Measurements from ENCODE around the gene ALOX12. TPM values are rescaled to one million over a fixed set of nuclear protein-coding genes. Genes with fewer than 3 reads are reported as not detected.

The ALOX12 gene
- polyA plus RNA-seq, 1 donor (not counting 4 experiments of a cell fraction or from before 2014, with no cell fraction given): 0.35 TPM

DNA sequence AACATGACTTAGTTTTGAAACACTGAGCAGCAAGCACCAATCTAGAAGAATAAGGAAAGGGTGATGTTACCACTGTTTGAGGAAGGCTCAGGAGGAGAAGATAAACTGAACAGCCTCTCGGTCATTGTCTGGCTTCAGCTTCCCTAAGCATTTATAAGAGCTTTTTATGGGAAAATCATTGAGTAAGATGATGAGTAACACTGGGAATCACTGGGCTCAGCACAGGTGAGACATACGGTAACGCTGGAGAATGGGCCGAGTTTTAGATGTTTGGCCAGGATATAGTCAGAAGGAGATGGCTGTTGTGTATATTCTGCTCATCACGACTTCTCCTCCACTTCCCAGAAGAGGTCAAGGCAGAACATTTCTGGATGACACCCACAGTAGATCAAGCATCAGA lies 42.2 kb upstream of the ALOX12 start:
- H3K27me3 ChIP-seq (ENCODE audit: control insufficient read depth, extremely low read depth, insufficient read depth, low read length): no peaks in the 10 kb centered on the region
- H2AFZ ChIP-seq (ENCODE audit: control insufficient read depth, low read length): no peak overlapping the region
- H3K4me2 ChIP-seq (ENCODE audit: control insufficient read depth, extremely low read depth, insufficient read depth, low read depth, low read length): no peak overlapping the region
- no peaks in the 10 kb centered on the region for H3K4me1 ChIP-seq (ENCODE audit: control insufficient read depth, extremely low read depth, insufficient read depth, low read length)
- no peaks in the 10 kb centered on the region for H3K79me2 ChIP-seq (ENCODE audit: control insufficient read depth, insufficient read depth, low read length)
- H3K9me3 ChIP-seq (ENCODE audit: control insufficient read depth, low read depth, low read length): no peaks in the 10 kb centered on the region
- dilution Hi-C loops (cut with MboI; ENCODE audit: extremely low pct_ligation_motif_present, low sequenced_read_pairs): no loop called here
- no peaks in the 10 kb centered on the region for H3K9me1 ChIP-seq (ENCODE audit: control insufficient read depth, extremely low read depth, insufficient read depth, low read length)
- H3K4me3 ChIP-seq (ENCODE audit: control insufficient read depth in 2 of 3, extremely low read depth in 1 of 3, insufficient read depth in 2 of 3, low read depth in 1 of 3, low read length in 3 of 3): no peak overlapping the region
- no peaks in the 10 kb centered on the region for H3K36me3 ChIP-seq (ENCODE audit: control insufficient read depth in 2 of 2, extremely low read depth in 1 of 2, insufficient read depth in 2 of 2, low read length in 2 of 2)
- no peak overlapping the region for H3K9ac ChIP-seq (ENCODE audit: control insufficient read depth, extremely low read depth, insufficient read depth, low read length)
- no peaks in the 10 kb centered on the region for H4K20me1 ChIP-seq (ENCODE audit: control insufficient read depth, extremely low read depth, insufficient read depth, low read length)
- no peak for TF ChIP-seq EZH2 (IDR thresholded peaks at IDR 0.05; ENCODE audit: low read length)
- TF ChIP-seq, protein P1, sequence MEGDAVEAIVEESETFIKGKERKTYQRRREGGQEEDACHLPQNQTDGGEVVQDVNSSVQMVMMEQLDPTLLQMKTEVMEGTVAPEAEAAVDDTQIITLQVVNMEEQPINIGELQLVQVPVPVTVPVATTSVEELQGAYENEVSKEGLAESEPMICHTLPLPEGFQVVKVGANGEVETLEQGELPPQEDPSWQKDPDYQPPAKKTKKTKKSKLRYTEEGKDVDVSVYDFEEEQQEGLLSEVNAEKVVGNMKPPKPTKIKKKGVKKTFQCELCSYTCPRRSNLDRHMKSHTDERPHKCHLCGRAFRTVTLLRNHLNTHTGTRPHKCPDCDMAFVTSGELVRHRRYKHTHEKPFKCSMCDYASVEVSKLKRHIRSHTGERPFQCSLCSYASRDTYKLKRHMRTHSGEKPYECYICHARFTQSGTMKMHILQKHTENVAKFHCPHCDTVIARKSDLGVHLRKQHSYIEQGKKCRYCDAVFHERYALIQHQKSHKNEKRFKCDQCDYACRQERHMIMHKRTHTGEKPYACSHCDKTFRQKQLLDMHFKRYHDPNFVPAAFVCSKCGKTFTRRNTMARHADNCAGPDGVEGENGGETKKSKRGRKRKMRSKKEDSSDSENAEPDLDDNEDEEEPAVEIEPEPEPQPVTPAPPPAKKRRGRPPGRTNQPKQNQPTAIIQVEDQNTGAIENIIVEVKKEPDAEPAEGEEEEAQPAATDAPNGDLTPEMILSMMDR (optimal IDR thresholded peaks at IDR 0.05 in 1 of 3, IDR thresholded peaks at IDR 0.05 in 1 of 3, conservative IDR thresholded peaks at IDR 0.05 in 1 of 3; ENCODE audit: extremely low read depth in 1 of 3, insufficient read depth in 2 of 3, low read length in 3 of 3): no peak
- no peak for FAIRE-seq
- DNase-seq (ENCODE audit: low read depth, low spot score): no peak
- H3K27ac ChIP-seq (ENCODE audit: control insufficient read depth, insufficient read depth, low read length): no peak overlapping the region

DNA sequence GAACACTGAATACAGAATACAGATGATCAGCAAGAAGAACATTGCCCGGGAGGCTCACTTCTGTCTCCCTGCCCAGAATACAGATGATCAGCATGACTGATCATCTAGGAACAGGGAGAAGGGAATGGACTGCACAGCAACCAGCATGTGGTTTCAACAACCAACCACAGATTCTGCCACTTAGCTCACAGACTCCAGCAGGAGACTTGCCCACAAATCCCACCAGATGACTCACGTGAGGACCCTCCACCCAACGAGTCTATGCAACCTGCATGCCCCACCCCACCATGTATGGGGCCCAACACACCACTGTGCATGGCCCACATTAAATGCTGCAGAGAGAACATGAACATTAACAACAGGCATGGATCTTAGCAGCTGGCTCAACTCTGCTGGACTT lies 36.1 kb upstream of the ALOX12 start:
- no peak overlapping the region for H2AFZ ChIP-seq (ENCODE audit: control insufficient read depth, low read length)
- H3K4me1 ChIP-seq (ENCODE audit: control insufficient read depth, extremely low read depth, insufficient read depth, low read length): no peaks in the 10 kb centered on the region
- no peaks in the 10 kb centered on the region for H3K36me3 ChIP-seq (ENCODE audit: control insufficient read depth in 2 of 2, extremely low read depth in 1 of 2, insufficient read depth in 2 of 2, low read length in 2 of 2)
- no peaks in the 10 kb centered on the region for H3K9me3 ChIP-seq (ENCODE audit: control insufficient read depth, low read depth, low read length)
- no peak for TF ChIP-seq EZH2 (IDR thresholded peaks at IDR 0.05; ENCODE audit: low read length)
- H4K20me1 ChIP-seq (ENCODE audit: control insufficient read depth, extremely low read depth, insufficient read depth, low read length): no peaks in the 10 kb centered on the region
- peaks cover 3% of the 10 kb centered on the region for H3K27me3 ChIP-seq (ENCODE audit: control insufficient read depth, extremely low read depth, insufficient read depth, low read length)
- DNase-seq (ENCODE audit: low read depth, low spot score) (no peak), FAIRE-seq (no peak)
- H3K9ac ChIP-seq (ENCODE audit: control insufficient read depth, extremely low read depth, insufficient read depth, low read length): no peak overlapping the region
- dilution Hi-C loops (cut with MboI; ENCODE audit: extremely low pct_ligation_motif_present, low sequenced_read_pairs): no loop called here
- no peak overlapping the region for H3K4me2 ChIP-seq (ENCODE audit: control insufficient read depth, extremely low read depth, insufficient read depth, low read depth, low read length)
- no peak overlapping the region for H3K4me3 ChIP-seq (ENCODE audit: control insufficient read depth in 2 of 3, extremely low read depth in 1 of 3, insufficient read depth in 2 of 3, low read depth in 1 of 3, low read length in 3 of 3)
- H3K79me2 ChIP-seq (ENCODE audit: control insufficient read depth, insufficient read depth, low read length): no peaks in the 10 kb centered on the region
- H3K27ac ChIP-seq (ENCODE audit: control insufficient read depth, insufficient read depth, low read length): no peak overlapping the region
- no peaks in the 10 kb centered on the region for H3K9me1 ChIP-seq (ENCODE audit: control insufficient read depth, extremely low read depth, insufficient read depth, low read length)

DNA sequence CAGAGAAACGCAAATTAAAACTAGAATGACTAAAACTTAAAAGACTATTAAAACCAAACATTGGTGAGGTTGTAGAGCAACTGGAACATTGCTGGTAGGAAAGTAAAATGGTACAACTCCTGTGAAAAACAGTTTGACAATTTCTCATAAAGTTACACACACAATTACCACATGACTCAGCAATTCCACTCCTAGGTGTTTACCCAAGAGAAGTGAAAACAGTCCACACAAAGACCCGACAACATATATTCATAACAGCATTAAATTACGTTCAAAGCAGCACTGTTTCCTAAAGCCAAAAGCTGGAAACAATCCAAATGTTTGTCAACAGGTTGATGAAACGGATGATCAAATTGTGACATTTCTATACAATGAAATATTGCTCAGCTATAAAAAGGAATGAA lies 26.5 kb upstream of the ALOX12 start:
- H3K4me1 ChIP-seq (ENCODE audit: control insufficient read depth, extremely low read depth, insufficient read depth, low read length): no peaks in the 10 kb centered on the region
- DNase-seq (ENCODE audit: low read depth, low spot score) (no peak), FAIRE-seq (no peak)
- no peak overlapping the region for H3K4me2 ChIP-seq (ENCODE audit: control insufficient read depth, extremely low read depth, insufficient read depth, low read depth, low read length)
- no peaks in the 10 kb centered on the region for H3K79me2 ChIP-seq (ENCODE audit: control insufficient read depth, insufficient read depth, low read length)
- H3K9me1 ChIP-seq (ENCODE audit: control insufficient read depth, extremely low read depth, insufficient read depth, low read length): no peaks in the 10 kb centered on the region
- dilution Hi-C loops (cut with MboI; ENCODE audit: extremely low pct_ligation_motif_present, low sequenced_read_pairs): no loop called here
- H3K9me3 ChIP-seq (ENCODE audit: control insufficient read depth, low read depth, low read length): no peaks in the 10 kb centered on the region
- no peak overlapping the region for H3K4me3 ChIP-seq (ENCODE audit: control insufficient read depth in 2 of 3, extremely low read depth in 1 of 3, insufficient read depth in 2 of 3, low read depth in 1 of 3, low read length in 3 of 3)
- no peaks in the 10 kb centered on the region for H3K36me3 ChIP-seq (ENCODE audit: control insufficient read depth in 2 of 2, extremely low read depth in 1 of 2, insufficient read depth in 2 of 2, low read length in 2 of 2)
- H2AFZ ChIP-seq (ENCODE audit: control insufficient read depth, low read length): no peak overlapping the region
- no peaks in the 10 kb centered on the region for H3K27me3 ChIP-seq (ENCODE audit: control insufficient read depth, extremely low read depth, insufficient read depth, low read length)
- H4K20me1 ChIP-seq (ENCODE audit: control insufficient read depth, extremely low read depth, insufficient read depth, low read length): no peaks in the 10 kb centered on the region
- no peak overlapping the region for H3K27ac ChIP-seq (ENCODE audit: control insufficient read depth, insufficient read depth, low read length)
- H3K9ac ChIP-seq (ENCODE audit: control insufficient read depth, extremely low read depth, insufficient read depth, low read length): no peak overlapping the region
- TF ChIP-seq EZH2 (IDR thresholded peaks at IDR 0.05; ENCODE audit: low read length): no peak
- TF ChIP-seq, protein P1 (optimal IDR thresholded peaks at IDR 0.05 in 1 of 3, IDR thresholded peaks at IDR 0.05 in 1 of 3, conservative IDR thresholded peaks at IDR 0.05 in 1 of 3; ENCODE audit: extremely low read depth in 1 of 3, insufficient read depth in 2 of 3, low read length in 3 of 3): no peak

Data from keratinocyte (primary cell).